HG03439 (cell line): ENCODE measurements around the gene CFHR4.
A peak's percentile ranks its signal among the peaks of the same experiment; 100 is the strongest.
"Not testable (repeated sequence)": the region's sequence is repeated elsewhere in the genome, so short reads cannot be mapped to it uniquely, and the experiment has no call there.

Source experiments
- ATAC-seq: cut with Tn5 transposase; IDR thresholded peaks from one replicate; pipeline ENCODE4 v1.9.1; 2021; ENCODE audit warnings: mild to moderate bottlenecking, moderate library complexity; ENCODE audit not compliant: unreplicated experiment

The CFHR4 gene

DNA sequence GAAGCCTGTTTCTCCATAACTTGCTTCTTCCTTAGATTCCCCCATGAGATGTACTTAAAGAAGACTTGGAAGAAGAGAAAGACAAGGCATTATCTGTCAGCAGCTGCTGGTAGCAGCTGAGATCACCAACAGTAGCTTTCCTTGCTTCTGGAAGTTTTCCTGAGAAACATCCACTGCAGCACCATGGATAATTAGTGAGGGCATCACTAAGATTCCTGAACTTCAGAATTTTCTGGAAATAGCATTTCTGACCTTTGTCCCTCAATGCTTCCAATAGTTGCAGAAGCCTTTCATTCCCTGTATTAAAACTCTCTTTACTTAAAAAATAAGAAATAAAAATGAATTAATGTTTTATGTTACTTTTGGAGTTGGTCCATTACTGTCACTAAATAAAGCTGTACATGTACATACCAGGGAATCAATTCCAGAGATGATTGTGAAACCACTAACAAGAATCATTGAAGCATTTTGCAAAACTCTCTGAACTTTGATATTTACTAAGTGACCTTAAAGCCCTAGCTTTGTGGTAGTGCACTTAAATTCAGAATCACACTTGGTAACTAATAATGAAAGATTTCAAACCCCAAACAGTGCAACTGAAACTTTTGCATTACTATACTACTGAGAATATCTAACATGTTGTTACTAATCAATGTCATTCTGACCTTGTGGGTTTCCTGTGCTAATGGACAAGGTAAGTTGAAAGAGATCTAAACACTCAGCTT lies at the start of gene CFHR4:
Gene CFHR4, plus strand, starts transcription at position 538 of the 725 bp plus-strand sequence. Its CDS starts 99 bp downstream, at position 637.
- peak; percentile 96 for ATAC-seq

DNA sequence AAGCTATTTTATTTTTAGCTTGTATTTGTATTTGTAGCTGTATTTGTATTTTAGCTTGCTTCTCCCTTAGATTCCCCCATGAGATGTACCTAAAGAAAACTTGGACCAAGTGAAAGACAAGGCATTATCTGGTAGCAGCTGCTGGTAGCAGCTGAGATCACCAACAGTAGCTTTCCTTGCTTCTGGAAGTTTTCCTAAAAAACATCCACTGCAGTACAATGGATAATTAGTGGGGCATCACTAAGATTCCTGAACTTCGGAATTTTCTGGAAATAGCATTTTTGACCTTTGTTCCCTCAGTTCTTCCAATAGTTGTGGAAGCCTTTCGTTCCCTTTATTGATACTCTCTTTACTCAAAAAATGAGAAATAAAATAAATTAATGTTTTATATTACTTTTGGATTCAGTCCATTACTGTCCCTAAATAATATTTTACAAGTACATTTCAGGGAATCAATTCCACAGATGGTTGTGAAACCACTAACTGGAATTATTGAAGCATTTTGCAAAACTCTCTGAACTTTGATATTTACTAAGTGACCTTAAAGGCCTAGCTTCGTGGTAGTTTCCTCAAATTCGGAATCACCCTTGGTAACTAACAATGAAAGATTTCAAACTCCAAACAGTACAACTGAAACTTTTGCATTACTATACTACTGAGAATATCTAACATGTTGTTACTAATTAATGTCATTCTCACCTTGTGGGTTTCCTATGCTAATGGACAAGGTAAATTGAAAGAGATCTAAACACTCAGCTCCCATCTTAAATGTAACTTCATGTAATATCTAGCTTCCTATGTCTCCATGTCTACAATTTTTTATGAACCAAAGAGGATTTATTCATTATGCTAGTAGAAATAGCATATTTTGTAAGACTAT lies 38.0 kb upstream of the CFHR4 start:
- not testable (repeated sequence) for ATAC-seq

DNA sequence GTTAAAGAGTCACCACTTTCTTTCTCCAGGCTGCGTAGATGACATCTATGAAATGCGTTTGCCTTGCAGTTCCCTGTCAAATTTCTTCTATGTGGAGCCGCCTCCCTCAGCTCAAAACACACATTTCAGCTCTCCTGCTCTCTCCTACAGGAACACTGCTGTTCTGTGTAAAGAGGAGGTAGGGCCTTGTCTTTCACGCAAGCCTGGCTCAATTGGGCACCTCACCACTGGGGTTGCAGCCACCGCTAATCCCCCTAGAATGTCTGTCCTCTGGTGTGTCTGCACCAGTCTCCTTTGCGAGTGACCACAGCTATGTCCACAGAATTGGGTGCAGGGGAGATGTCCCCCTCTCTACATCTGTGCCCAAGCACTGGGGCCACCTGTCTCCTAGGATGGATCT lies 31.8 kb upstream of the CFHR4 start:
- no peak for ATAC-seq

DNA sequence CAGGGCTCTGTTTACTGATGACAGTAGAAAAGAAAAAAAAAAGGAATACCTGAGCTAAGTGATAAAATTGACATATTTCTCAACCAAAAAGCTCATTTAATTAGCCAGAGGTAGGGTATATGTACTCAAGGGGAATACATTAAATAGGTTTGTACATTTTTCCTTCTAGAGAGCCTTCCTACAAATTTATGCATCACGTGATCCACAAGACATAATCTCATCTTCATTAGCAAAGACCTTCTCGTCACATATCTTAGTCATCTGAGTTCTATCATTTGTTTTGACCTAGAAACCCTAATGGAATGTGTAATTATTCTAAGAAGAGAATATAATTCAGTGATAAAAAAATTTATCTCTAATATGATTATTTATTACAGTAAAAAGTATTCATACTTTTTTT lies 30.7 kb upstream of the CFHR4 start:
- no peak for ATAC-seq

DNA sequence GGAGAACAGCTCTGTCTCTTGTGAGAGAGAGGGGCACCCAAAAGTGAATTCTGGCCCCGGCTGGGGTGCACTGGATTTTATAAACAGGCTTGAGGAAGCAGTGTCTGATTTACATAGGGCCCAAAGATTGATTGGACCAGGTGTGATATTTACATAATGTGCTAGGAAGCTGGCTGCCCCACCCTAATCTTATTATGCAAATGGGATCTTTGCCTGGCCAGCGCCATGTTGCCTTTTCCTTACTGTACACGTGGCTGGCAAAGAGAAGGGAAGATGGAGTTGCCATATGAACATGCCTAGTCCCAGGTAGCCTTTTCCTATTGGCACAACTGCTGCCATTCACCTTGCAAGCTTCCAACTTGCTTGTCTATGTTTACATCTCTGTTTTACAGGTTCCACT lies 29.0 kb upstream of the CFHR4 start:
- ATAC-seq, result no peak

DNA sequence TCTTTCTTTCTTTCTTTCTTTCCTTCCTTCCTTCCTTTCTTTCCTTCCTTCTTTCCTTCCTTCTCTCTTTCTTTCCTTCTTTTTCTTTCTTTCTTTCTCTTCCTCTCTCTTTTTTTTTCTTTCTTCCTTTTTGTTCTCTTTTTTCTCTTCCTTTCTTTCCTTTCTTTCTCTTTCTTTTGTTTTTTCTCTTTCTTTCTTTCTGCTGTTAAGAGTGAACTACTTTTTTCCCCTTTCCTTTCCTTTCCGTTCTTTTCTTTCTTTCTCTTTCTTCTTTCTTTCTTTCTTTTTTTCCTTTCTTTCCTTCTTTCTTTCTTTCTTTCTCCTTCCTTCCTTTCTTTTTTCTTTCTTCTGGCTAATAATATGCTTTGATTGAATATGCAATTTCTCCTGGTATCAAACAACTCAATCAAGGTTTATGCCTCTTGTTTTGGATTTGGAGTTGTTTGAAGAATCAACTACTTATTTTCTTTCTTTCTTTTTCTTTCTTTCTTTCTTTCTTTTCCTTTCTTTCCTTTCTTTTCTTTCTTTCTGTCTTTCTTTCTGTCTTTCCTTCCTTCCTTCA lies 27.4 kb upstream of the CFHR4 start:
- no peak for ATAC-seq

DNA sequence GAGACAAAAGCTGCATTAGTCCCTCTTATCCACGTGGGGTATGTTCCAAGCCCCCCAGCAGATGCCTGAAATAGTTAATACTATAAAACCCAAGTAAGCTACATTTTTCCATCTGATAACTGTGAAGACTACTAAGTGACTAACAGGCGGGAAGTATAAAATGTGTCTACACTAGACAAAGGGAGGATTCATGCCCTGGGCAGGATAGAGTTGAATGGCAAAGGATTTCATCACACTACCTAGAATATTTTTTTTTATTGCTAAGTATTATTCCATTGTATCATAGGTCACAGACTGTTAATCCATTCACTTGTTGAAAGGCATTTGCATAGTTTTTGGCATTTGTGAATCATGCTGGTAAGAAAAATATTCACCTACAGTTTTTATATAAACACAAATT lies 26.4 kb upstream of the CFHR4 start:
- no peak for ATAC-seq

DNA sequence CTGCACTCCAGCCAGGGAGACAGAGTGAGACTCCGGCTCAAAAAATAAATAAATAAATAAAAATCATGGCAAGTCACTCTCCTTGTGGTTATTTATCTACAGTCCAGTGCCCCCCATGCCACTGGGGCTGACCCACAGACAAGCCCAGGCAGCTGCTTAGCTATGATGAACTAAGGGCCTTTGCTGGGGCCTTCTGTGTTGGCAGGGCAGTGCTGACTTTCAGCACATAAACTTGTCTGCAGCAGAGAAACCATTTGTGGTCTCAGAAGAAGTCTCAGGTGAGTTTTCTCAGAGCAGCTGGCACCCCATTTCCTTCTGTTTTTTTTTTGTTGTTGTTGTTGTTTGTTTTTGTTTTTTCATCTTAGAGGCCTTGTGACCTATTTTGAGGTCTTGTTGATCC lies 20.9 kb upstream of the CFHR4 start:
- ATAC-seq, result no peak

DNA sequence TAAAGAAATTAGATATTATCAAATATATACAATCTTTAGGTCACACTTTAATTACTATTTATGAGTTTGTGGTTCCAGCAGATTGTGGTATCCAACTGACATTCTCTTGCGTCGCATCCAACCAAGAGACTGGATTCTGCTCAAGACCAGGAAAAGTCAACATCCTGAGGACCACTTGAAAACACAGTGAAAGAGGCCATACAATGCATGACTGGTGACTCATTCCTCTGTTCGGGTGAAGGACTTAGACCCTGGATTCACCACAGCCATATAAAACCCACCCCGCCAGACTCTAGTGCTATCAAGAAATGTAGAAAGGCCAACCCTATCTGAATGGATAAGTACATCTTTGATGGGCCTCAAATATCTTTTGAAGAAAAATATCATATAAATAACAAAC lies 14.5 kb upstream of the CFHR4 start:
- ATAC-seq, result no peak

DNA sequence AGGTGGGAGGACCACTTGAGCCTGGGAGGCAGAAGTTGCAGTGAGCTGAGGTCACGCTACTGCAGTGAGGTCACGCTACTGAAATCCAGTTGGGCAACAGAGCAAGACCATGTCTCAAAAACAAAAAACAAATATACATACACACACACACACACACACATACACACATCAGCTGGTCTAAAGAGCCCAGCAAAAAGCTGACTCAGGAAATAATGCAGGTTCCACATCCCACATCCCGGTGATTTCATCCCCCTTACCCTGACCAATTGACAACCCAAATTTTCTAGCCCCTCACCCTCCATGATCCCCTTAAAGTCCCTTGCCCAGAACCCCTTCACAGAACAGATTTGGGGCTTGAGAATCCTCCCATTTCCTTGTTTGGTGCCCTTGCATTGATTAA lies 11.9 kb upstream of the CFHR4 start:
- ATAC-seq, result no peak

DNA sequence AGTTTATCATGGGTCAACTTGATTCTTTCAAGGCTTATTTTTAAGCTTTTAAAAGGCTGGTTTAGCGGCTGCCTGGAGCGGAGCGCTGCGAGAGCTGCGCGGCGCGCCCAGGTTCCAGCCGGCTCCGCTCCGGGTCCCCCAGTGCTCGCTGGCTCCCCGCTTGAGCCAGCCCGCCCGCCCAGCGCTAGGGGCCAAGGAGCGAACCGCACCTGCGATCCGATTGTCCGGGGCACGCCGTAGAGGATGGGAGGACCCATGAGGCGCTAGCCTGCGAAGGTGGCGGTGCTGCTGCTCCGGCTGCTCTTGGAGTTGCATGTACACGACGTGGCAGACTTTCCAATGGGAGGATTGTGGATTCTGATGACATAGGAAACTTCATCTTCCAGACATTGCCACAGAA lies 9.9 kb upstream of the CFHR4 start:
- no peak for ATAC-seq

DNA sequence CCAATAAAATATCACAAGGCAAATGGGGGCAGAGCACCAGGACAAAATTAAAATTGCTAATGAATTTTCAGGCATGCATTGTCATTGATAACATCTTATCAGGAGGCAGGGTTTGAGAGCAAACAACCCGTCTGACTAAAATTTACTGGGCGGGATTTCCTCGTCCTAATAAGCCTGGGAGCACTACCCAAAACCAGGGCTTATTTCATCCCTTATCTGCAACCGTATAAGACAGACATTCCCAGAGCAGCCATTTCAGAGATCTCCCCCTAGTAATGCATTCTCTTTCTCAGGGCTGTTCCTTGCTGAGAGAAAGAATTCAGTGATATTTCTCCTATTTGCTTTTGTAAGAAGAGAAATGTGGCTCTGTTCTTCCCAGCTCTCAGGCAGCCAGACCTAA lies 1.3 kb upstream of the CFHR4 start:
- not testable (repeated sequence) for ATAC-seq

DNA sequence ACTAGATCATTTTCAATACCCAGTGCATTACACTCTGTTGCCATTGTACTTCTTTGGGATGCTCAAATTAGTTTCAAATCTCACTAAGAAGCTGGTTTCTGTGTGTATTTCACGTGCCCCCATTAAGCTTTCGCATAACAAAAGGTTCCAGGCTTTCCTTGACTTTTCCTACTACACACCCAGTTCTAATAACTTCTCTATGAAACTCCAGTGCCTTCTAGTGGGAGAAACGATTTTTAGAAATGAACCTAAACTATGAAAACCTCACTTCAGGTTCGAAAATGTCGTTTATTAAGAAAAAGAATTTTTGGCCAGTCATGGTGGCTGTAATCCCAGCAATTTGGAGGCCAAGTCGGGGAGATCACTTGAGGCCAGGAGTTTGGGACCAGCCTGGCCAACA lies 2.8 kb downstream of the CFHR4 start:
- no peak for ATAC-seq

DNA sequence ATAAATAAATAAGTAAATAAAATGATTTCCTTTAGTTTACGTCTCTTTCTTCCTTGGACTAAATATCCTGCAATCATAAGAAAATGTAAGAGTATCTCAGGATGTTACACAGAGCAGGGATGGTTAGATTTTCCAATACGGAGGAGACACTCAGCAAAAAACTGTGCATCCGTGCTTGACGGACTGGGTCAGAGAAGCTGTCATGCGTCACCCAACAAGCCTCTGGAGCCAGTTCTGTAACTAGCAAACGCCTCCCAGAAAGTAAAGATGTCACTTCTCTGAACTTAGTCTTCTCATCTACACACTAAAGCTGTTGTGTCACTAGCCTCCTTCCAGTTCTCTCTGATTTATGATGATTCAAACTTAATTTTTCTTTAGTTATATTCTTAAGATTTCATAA lies 3.4 kb downstream of the CFHR4 start:
- ATAC-seq, result no peak

DNA sequence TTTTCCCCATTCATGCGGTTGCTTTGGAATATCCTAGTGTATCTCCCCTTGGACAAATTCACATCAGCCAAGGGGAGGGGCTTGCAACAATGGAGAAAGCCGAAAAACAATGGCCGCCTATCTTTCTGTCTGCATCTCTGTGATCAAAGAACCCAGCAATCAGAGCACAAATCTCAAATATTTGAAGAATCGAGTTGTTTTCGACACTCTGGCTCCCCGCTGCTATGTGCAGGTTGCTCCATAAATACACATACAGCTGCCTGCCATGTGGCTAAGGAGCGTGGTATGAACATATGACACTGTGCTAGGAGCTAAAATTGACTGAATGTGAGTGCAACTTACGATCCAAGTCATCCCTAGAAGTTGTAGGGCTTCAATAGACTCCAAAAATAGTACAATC lies 8.5 kb downstream of the CFHR4 start:
- no peak for ATAC-seq

DNA sequence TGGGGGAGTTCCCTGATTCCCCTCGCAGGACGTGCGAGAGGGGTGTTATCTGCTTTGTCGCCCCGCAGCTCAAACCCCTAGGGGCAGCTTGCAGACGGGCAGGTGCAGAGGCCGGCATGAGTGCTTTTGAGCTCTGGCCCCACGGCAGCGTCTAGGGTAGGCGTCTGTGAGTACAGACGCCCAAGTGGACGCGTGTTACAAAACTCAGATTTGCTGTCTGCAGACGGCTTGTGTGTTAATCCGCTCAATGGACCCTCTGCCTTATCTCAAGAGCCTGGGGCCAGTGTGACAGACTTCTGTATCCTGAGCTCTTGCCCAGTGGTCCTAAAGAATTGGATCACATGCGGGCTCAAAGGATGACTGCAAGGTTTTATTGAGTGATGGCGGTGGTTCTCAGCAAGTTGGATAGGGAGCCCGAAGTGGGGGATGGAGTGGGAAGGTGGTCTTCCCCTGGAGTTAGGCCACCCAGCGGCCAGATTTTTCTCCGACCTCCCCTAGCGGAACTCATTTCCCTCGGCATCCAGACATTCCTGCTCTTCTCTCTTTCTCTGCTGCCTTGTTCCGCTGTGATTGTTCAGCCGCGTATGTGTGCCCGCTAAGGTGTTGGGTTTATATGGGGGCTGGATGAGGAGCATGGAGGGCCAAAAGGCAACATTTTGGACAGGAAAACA lies 9.4 kb downstream of the CFHR4 start:
- ATAC-seq, result no peak

DNA sequence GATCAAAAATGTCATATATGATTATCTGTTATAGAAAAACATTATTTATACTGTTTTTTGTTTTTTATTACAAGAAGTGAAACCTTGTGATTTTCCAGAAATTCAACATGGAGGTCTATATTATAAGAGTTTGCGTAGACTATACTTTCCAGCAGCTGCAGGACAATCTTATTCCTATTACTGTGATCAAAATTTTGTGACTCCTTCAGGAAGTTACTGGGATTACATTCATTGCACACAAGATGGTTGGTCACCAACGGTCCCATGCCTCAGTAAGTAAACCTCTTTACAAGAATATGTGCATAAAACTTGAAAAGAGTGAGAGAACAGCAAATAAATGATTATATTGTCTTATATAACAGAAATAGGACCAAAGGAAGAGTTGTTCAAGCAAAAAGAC lies 14.5 kb downstream of the CFHR4 start:
- no peak for ATAC-seq

DNA sequence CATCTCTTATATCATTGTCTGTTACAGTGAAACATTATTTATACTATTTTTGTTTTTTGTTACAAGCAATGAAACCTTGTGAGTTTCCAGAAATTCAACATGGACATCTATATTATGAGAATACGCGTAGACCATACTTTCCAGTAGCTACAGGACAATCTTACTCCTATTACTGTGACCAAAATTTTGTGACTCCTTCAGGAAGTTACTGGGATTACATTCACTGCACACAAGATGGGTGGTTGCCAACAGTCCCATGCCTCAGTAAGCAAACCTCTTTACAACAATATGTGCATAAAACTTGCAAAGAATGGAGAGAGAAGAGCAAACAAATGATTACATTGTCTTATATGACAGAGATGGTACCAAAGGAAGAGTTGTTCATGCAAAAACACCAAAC lies 22.4 kb downstream of the CFHR4 start:
- ATAC-seq, result no peak

DNA sequence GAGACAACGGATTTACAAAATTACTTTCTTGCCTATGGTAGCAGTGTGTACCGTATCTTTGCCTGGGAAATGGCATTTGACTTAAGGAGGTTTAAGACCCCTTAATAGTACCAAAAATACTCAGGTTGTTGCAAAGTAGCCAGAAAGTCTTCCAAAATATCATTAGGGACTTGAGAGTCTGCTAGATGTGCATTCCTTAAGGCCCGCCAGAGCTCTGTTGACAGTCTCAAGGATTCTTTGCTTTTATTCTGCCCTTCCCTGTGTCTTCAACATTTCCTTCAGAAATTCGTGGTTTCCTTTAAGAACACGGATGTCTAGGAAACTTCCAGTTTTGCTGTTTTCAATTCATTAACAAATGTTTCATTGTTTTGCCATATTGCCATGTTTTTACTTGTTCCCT lies 24.4 kb downstream of the CFHR4 start:
- ATAC-seq, result not testable (repeated sequence)

DNA sequence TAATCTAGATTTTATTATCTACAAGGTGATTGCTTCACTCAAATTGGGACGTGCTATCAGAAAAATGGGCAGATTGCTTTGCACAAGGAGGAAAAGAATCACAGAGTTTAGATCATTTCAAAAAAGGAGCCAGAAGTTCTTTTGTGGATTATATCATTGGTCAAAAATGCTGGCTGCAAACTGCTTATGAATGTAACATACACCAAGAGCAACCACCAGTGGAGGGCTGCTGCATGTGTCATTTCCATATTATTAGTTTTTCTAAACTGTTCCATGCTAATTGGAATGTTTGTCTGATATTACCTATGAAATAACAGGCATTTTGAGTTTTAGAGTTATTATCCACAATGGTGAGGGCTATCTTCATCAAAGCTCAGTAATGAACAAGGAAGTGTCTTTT lies 39.0 kb downstream of the CFHR4 start:
- not testable (repeated sequence) for ATAC-seq

DNA sequence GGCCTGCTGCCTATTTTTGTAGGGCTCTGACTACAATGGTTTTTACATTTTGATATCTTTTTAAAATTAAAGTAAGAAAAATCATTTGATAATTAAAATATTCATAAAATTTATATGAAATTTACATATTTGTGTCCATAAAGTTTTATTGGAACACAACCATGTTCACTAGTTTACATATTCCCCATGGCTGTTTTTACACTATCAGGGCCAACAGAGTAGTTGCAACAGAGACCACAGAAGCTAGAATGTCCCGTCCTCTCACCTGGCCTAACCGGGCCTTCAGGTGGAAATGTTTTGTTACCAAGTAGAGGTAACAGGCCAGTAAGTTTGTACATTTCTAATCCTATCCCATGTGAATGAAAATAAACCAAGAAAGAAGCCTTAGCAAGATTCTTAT lies 45.0 kb downstream of the CFHR4 start:
- ATAC-seq, result not testable (repeated sequence)
